ENCODE measurements around the gene PACS1.

The PACS1 gene

DNA sequence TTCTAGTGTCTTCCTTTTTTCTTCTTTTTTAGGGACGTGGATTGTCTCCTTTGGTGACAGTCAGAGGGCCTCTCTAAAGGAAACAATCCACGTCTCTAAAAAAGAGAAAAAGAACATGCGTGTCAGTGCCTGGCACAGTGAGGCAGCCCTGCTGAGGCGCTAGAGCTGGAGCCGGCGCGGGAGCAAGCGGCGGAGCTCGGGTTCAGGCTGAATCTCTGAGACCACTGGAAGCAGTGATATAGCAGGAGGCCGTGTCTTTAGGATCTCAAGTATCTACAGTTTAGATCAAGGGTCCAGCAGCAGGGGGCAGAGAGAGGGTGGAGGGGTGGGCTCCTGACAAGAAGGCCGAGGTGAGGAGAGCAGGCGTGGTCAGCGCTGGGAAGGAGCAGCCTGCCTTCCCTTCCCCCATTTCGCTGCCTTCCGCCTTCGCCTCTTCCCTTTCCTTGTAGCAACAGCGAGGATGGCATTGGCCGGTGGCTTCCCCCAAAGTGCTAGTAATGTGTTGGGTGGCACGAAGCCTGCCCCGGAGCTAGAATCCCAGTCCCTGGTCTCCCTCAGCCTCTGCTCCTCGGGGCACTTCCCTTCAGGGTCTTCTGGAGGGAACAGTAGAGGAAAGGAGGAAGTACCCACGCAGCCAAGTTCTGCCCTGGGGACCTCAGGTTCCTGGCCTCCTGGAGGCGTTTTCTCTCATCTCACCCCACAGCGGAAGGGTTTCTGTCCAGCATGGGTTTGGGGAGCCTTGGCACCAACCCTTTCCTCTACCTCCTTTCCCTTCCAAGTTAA, 170.1 kb downstream of the PACS1 start:
- Histone ChIP-seq H3K4me2 (ENCODE audit: low read depth, low read length) (no peak overlapping the region), H3K36me3 (replicated peaks; ENCODE audit: insufficient read depth, low read length) (no peaks in the 10 kb centered on the region), H3K27ac (ENCODE audit: low read length) (no peak overlapping the region), H3K27me3 (replicated peaks; ENCODE audit: insufficient read depth, low read length) (no peaks in the 10 kb centered on the region), H3K4me1 (ENCODE audit: low read length) (no peaks in the 10 kb centered on the region), H3K9ac (ENCODE audit: low read length) (no peak overlapping the region), H4K20me1 (ENCODE audit: insufficient read depth, low read length) (no peaks in the 10 kb centered on the region), H3K4me3 (ENCODE audit: low read length) (no peak overlapping the region), H3K79me2 (ENCODE audit: low read length) (no peaks in the 10 kb centered on the region), H3F3A (ENCODE audit: insufficient read depth, low read length) (no peaks in the 10 kb centered on the region), H3K9me2 (replicated peaks; ENCODE audit: insufficient read depth, low read length) (no peaks in the 10 kb centered on the region), H3K9me3 (replicated peaks; ENCODE audit: insufficient read depth, low read length) (no peaks in the 10 kb centered on the region), H2AFZ (ENCODE audit: low read length) (no peak overlapping the region)
- DNase-seq = no peak
- TF ChIP-seq EZH2phosphoT487 (IDR thresholded peaks at IDR 0.05; ENCODE audit: low read length) = no peak
- no peak for TF ChIP-seq EZH2 (optimal IDR thresholded peaks at IDR 0.05; ENCODE audit: low read depth, low read length)
- TF ChIP-seq, protein P1, sequence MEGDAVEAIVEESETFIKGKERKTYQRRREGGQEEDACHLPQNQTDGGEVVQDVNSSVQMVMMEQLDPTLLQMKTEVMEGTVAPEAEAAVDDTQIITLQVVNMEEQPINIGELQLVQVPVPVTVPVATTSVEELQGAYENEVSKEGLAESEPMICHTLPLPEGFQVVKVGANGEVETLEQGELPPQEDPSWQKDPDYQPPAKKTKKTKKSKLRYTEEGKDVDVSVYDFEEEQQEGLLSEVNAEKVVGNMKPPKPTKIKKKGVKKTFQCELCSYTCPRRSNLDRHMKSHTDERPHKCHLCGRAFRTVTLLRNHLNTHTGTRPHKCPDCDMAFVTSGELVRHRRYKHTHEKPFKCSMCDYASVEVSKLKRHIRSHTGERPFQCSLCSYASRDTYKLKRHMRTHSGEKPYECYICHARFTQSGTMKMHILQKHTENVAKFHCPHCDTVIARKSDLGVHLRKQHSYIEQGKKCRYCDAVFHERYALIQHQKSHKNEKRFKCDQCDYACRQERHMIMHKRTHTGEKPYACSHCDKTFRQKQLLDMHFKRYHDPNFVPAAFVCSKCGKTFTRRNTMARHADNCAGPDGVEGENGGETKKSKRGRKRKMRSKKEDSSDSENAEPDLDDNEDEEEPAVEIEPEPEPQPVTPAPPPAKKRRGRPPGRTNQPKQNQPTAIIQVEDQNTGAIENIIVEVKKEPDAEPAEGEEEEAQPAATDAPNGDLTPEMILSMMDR (IDR thresholded peaks at IDR 0.05; ENCODE audit: low read length) = no peak

DNA sequence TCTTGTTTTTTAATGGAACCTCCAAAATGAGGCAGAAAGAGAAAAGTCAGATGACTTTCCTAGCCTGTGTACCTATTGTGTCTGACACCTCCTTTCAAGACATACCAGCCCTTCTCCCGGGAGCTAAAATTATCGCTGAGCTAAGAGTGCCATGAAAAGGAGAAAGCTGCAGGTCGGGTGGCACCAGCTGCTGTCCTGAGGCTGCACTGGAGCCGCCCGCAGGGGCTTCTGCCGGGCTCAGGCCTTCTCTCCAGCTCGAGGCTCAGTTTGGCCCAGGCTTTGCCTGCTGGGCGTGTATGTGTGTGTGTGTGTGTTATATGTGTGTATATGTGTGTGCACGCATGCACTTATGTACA, 170.7 kb downstream of the PACS1 start:
- Histone ChIP-seq H3K9me3 (replicated peaks; ENCODE audit: insufficient read depth, low read length) (no peaks in the 10 kb centered on the region), H3K4me1 (ENCODE audit: low read length) (no peaks in the 10 kb centered on the region), H3K36me3 (replicated peaks; ENCODE audit: insufficient read depth, low read length) (no peaks in the 10 kb centered on the region), H3K4me2 (ENCODE audit: low read depth, low read length) (no peak overlapping the region), H3K27me3 (replicated peaks; ENCODE audit: insufficient read depth, low read length) (no peaks in the 10 kb centered on the region), H3K9ac (ENCODE audit: low read length) (no peak overlapping the region), H3K79me2 (ENCODE audit: low read length) (no peaks in the 10 kb centered on the region), H3K9me2 (replicated peaks; ENCODE audit: insufficient read depth, low read length) (no peaks in the 10 kb centered on the region), H4K20me1 (ENCODE audit: insufficient read depth, low read length) (no peaks in the 10 kb centered on the region), H2AFZ (ENCODE audit: low read length) (no peak overlapping the region), H3K27ac (ENCODE audit: low read length) (no peak overlapping the region), H3F3A (ENCODE audit: insufficient read depth, low read length) (no peaks in the 10 kb centered on the region), H3K4me3 (ENCODE audit: low read length) (no peak overlapping the region)
- TF ChIP-seq EZH2 (optimal IDR thresholded peaks at IDR 0.05; ENCODE audit: low read depth, low read length) (no peak), EZH2phosphoT487 (IDR thresholded peaks at IDR 0.05; ENCODE audit: low read length) (no peak)
- TF ChIP-seq, protein P1 (IDR thresholded peaks at IDR 0.05; ENCODE audit: low read length) = no peak
- DNase-seq = no peak

DNA sequence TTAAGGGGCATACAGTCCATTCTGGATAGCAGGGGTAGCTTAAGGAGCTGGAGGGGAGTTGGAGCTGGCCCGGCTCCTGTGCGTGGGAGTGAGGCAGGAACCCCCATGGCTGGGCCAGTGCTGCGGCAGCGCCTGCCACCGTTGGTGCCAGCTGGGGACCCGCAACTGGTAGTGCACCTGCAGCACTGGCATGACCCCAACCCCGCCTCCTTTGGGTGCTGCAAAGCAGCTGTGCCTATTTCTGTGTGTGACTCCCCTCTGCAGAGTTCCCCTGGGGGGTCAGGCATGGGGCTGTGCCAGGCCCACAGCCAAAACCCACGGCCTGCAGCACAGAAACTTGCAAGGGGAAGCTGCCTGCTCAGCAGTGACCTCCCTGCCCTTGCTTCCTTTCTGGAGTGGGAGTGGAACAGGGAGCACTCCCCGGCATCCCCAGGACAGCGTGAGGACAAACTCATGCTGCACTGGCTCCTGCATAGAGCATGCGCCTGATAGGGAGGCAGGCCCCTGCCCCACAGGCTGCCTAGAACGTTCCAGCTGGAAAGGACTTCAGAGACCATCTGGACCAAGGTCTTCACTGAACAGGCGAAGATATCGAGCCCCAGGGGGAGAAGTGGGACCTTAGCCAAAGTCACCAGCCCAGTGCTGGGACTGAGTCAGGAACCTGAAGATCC, 172.2 kb downstream of the PACS1 start:
- no peak overlapping the region for H2AFZ ChIP-seq (ENCODE audit: low read length)
- H3K79me2 ChIP-seq (ENCODE audit: low read length) = no peaks in the 10 kb centered on the region
- TF ChIP-seq EZH2 (optimal IDR thresholded peaks at IDR 0.05; ENCODE audit: low read depth, low read length) (no peak), EZH2phosphoT487 (IDR thresholded peaks at IDR 0.05; ENCODE audit: low read length) (no peak)
- TF ChIP-seq, protein P1 (IDR thresholded peaks at IDR 0.05; ENCODE audit: low read length) = no peak
- H3K9me3 ChIP-seq (replicated peaks; ENCODE audit: insufficient read depth, low read length) = no peaks in the 10 kb centered on the region
- H3K27ac ChIP-seq (ENCODE audit: low read length) = no peak overlapping the region
- no peaks in the 10 kb centered on the region for H3F3A ChIP-seq (ENCODE audit: insufficient read depth, low read length)
- H4K20me1 ChIP-seq (ENCODE audit: insufficient read depth, low read length) = no peaks in the 10 kb centered on the region
- no peaks in the 10 kb centered on the region for H3K27me3 ChIP-seq (replicated peaks; ENCODE audit: insufficient read depth, low read length)
- no peak overlapping the region for H3K4me2 ChIP-seq (ENCODE audit: low read depth, low read length)
- no peak for DNase-seq
- H3K4me3 ChIP-seq (ENCODE audit: low read length) = no peak overlapping the region
- H3K36me3 ChIP-seq (replicated peaks; ENCODE audit: insufficient read depth, low read length) = no peaks in the 10 kb centered on the region
- no peaks in the 10 kb centered on the region for H3K4me1 ChIP-seq (ENCODE audit: low read length)
- no peak overlapping the region for H3K9ac ChIP-seq (ENCODE audit: low read length)
- no peaks in the 10 kb centered on the region for H3K9me2 ChIP-seq (replicated peaks; ENCODE audit: insufficient read depth, low read length)

Measured in MM.1S (cell line).